Stimulated activated naive CD4-positive, alpha-beta T cell (primary cell): ENCODE results near the gene SND1.

Experiments
- DNase-seq, 6 experiments: peaks; one replicate each; lab custom pipeline; 2025; lab: John Stamatoyannopoulos, UW

The SND1 gene

DNA sequence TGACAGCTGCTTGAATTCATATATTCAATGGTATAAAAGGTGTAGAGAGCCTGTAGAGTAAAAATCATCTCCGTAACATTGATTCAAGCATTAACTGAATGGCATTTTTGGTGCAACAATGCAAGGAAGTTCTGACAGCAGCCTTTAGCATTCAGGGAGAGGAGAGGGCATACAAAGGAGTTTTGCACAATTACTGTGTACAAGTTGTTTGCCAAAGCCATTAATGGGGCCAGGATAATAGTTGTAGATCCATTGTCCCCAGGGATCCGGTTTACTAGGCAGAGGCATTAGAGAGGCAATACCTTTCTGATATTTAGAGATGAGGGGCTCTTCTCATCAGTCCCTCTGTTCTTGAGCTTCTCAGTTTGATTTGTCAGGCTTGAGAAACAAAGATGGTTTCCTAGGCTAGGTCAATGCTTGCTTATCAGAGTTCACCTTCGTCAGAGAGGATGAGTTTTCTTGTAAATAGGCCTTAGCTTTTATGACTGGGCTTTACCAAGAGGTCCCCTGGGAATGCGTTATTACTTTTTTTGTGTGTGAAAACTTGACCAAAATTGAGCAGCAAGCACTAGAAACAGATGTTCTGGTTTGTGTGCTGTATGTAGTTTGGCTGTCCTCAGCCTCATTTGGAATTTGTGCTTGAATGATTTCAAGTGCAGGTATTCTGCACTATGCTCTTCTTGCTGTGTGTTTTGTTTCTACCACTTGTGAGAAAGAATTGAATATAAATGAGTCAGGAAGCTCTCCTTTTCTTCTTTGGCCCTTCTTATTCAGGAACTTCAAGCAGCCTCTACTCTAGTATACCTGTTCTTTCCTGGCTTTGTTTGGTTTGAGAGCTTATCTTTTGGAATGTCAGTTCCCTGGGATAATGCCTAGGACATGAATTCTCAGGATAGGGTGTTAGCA is 32.0 kb downstream of the SND1 start:
- DNase-seq: no peak

DNA sequence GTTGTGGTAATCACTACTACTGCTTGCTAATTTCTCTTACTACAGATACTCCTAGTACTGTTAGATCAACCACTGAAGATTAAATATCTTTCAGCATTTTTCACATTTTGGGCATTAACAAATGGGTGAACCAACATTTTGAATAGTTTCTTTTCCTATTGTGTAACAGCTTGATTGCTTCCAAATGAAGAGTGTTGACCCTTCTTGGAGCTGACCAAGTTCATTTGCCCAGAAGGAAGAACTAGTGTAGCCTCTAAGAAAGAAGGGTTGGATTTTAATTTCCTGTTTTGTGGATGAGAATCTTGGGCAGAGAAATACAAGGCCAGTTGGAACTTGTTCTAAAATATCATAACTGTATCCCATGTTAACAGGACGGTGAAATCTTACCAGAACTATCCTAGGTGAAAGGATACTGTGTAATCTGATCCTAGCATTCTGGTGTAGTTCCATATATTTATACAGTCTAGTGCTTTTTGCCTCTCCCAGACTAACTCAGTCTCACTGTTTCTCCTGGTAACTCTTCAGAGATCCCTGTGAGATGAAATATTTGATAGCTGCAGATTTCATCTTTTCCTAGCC is 37.3 kb downstream of the SND1 start:
- DNase-seq: no peak

DNA sequence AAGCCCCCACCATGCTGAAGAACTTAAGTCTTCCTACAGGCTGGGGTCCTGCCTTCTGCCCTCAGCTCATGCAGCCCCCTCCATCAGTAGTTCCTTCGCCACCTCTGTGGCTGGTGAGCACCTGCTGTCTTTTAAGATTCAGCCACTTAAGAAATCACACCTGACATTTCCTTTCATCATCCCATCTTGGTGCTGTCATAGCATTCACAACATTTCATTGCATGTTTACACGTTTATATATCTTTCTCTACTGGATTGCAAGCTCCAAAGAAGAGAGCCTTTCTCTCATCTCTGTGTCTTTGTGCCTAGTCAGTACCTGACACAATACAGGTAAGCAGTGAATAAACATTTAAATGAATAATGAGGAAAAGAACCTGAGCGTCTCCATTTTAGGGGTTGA is 38.3 kb downstream of the SND1 start:
- no peak for DNase-seq

DNA sequence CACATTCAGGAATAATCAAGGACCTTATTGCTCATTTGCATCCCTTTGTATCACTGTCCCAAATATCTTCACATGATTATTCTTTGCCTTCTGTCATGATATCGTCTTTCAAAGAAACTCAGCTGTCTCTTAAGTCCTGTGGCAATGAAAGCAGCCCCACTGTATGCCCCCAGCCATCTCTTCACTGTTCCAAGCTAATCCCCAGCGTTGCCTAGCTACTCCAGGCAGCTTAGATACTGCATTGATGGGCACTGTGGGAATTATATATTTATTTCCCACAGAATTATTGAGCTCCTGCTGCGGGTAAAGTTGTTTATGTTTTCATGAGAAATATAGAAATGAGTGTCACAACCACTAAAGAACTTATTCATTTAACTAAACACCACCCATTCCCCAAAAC is 38.8 kb downstream of the SND1 start:
- no peak for DNase-seq

DNA sequence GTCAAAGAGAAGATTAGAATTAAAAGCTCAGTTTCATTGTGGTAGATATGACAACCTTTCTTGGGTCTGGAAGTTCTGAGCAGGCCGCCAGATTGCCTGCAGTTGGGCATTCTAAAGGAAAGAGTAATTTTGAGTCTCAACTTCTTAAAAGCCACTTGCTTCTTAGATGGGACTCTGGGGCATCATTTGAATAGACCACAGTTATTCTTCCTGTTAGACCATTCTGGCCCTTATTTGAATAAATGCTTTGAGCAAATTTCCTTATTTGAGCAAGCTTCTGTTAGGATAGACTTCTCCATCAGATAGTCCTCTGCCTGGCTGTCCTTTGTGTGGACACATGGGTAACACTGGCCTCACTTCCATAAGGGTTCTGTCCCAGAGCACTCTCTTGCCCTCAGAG is 40.2 kb downstream of the SND1 start:
- DNase-seq: no peak

DNA sequence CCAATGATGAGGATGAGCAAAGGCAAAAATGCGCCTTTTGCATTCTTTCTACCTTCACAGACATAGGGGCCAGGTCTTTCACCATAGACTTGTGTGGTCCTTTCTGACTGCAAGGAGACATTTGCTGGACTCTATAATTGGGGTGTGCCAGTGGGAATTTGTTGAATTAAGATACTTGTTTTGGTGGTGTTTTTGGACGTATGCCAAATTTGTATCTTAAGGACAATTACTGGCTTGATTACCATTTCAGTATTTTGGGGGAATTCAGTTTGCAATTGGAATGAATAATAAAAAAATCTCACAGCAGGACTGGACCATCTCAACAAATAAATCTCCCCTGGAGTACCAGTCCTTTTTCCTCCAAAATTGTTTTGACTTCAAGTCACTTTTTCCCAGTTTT is 47.9 kb downstream of the SND1 start:
- DNase-seq: no peak

DNA sequence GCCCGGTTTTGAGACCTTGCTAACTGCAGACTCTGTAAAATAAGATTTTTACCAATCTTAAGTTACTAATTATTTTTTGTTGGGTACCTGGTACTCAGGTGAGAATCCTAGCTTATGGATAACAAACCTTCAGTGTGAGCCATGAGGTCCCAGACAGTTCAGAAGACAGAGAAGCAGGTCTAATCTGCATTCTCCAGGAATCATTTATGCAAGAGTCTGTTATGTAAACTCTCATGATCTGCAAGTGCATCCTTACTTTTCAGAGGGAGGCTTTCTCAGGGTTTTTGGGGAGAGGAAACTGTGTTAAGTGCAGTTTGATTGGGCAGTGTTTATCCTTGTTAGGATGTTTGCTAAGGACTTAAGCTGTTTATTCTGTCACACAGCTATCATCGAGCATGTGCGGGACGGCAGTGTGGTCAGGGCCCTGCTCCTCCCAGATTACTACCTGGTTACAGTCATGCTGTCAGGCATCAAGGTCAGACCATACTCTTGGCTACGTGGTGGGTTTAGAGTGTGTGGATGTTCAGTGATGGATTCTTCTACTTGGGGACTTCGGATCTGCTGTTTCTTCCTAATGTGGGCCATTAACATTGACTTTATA is 50.2 kb downstream of the SND1 start:
- DNase-seq: no peak

DNA sequence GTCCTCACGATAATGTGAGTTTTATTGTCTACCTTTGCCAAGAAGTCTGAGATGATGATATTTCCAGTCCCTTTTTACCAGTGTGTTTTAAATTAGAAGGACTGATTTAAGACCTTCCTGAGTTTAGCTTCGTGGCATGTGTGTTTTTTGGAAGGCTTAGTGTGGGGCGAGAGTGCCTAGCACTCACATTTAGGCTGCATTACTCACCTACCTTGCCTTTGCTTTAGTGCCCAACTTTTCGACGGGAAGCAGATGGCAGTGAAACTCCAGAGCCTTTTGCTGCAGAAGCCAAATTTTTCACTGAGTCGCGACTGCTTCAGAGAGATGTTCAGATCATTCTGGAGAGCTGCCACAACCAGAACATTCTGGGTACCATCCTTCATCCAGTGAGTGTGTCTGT is 50.9 kb downstream of the SND1 start:
- DNase-seq: no peak

DNA sequence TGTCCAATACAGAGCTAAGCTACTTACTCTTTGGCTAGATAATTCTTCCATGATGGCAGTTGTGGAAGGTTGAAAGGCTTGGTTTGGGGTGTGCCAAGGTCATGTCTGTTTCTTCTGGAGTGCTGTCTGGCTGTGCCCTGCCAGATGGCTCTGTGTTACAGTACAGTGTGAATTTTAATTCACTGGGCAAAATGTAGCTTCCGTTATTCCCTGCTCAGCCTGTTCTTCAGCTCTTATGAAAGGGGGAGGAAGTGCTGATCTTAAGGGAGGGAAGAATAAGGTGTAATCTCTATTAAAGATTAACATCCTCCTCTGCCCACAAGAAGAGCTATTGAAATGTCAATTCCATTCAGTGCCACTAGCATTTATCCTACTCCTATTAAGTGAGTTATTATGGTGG is 52.2 kb downstream of the SND1 start:
- no peak for DNase-seq

DNA sequence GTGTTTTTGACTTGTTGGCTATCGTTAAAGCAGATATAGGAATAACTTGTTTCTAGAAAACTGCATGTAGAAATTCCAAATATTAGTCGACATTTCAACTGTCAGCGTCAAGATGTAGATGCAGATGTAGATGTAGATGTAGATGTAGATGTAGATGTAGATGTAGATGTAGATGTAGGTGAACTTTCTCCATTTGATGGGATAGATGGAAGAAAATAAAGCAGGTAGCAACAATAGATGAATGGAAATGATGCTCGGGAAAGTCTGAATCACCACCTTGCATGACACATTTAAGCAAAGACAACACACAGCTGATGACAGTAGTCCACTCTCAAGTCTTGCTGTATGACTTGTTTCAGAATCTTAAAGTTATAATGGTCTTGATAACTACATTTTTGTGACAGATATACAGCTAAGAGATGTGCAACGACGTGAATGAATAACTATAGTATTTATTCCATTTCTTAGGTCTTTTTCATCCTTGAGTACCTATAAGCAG is 53.5 kb downstream of the SND1 start:
- DNase-seq: no peak

DNA sequence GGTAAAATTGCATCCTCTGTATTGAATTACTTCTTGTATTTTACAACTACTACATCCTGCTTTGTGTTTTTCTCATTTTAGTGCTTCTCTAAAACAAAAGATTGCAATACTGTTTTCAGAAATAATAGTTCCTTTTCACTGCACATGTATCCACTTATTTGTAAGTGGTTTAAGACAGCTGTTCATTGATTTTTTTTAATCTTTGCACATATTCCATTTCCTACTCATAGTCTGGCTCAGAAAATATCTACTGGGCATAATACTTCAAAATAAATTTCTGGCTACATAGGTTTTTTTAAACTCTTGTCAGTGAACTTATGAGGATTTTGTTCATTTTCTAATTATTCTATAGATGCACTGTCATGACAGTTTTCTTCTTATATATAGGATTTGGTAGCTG is 54.8 kb downstream of the SND1 start:
- no peak for DNase-seq

DNA sequence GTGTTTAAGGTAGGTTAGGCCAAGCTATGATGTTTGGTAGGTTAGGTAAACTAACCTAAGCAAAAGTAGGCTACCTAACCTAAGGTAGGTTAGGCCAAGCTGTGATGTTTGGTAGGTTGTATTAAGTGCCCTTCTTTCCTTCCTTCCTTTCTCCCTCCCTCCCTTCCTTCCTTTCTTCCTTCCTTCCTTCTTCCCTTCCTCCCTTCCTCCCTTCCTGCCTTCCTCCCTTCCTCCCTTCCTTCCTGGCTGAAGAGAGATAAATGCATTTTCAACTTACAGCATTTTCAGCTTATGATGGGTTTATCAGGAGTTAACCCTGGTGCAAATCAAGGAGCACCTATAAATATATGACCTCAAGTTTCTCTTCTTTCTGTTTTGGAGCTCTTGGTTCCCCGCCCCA is 56.2 kb downstream of the SND1 start:
- DNase-seq: no peak

DNA sequence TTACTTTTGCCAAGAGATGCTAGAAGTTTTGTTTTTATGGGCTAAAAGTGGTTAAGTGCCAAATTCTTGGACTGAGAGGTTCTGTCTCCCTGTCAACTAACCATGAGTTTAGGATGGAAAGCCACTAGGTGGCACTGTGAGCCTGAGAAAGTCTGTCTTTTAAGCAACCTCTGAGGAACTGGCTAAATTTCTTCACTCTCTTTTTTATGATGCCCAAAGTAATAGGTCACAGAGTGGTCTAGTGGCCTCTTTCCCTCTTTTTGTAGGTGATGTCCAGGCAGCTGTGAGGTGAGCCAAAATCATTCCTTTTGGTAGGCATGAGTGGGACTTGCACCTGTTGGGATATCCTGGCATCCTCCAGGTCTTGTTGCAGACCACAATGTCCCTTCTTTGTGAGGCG is 56.8 kb downstream of the SND1 start:
- DNase-seq: peak; percentile 25 to 76 (median 52)

DNA sequence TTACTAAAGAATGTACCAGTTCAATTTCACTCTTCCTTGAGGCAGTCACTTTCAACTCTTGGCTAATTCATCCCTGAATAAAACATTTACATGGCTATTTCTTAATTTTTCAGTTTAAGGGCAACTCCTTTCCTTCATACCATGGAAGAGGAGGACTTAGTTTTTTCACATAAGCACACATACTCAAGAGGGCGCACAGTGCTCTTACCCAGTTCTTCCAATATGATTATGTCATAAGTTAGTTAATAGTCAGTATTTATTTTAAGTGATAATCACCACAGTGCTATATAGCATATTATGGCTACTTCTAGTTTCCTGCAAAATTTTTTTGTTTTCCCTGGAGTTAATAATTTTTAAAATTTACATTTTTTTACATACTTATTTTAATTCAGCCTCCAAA is 58.6 kb downstream of the SND1 start:
- DNase-seq: no peak

DNA sequence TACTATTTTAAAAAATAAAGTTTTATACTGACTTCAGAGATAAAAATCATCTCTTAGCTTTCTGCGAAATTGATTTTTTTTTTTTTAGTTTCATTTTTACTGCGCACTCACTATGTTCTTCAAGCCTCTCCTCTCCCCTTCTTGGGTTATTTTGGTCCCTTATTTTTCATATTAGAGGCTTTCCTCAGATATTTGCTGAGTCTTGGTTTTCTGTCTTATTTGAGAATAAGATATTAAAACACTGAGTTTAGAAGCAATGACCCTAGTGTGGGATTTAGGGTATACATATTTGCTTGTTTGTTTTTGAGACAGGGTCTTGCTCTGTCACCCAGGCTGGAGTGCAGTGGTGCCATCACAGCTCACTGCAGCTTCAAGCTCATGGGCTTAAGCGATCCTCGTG is 59.9 kb downstream of the SND1 start:
- no peak for DNase-seq

DNA sequence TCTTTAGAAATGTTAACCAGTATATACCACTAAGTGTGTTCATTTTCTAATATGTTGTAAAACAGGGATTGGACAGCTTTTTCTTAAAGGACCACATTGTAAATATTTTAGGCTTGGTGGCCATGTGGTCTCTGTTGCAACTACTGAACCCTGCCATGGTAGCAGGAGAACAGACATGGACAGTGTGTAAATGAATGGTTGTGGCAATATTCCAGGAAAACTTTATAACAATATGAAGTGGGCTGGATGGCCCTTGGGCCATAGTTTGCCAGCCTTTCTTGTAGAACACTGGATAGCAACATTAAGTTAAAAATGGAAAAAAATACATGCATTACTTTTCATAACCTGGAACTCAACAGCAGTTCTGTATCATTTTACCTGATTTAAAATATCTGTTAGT is 61.0 kb downstream of the SND1 start:
- DNase-seq: no peak

DNA sequence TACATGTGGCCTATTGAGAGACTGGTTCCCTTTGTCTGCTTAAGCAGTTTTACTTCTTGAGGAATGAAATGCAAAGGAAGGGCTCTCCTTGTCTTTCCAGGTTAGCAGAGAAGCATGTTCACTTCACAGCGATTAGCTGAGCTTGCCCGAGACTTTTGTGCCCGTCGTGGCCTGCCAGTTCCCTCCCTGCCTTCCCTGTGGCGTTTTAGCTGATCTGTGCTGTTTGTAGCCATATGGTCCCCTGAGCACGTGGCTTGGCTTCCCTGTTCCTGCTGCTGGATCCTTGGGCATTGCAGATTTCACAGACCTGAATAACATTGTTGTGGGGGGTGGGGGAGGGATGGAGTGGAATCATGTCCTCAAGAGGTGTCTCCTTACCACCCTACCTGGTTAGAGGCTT is 61.8 kb downstream of the SND1 start:
- DNase-seq: no peak

DNA sequence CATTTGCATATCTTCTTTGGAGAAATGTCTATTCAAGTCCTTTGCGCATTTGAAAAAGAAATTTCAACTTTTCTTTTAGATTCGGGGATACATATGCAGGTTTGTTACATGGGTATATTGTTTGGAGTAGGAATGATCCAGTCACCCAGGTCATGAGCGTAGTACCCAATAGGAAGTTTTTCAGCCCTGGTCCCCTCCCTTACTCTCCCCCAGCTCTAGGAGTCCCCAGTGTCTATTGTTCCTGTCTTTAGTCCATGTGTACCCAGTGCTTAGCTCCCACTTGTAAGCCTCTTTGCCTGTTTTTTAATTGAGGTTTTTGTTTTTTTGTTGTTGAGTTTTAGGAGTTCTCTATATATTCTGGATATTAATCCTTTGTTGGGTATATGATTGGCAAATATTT is 63.3 kb downstream of the SND1 start:
- DNase-seq: no peak

DNA sequence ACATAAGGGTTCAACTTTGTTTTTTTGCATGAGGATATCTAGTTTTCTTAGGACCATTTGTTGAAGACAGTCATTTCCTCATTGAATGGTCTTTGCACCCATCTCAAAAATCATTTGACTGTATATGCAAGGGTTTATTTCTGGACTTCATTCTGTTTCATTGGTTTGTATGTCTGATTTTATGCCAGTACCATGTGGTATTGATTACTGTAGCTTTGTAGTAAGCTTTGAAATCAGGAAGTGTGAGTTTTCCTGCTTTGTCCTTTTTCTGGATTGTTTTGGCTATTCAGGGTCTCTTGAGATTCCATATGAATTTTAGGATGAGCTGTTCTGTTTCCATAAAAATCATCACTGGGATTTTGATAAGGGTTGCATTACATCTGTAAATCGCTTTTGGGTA is 63.9 kb downstream of the SND1 start:
- no peak for DNase-seq

DNA sequence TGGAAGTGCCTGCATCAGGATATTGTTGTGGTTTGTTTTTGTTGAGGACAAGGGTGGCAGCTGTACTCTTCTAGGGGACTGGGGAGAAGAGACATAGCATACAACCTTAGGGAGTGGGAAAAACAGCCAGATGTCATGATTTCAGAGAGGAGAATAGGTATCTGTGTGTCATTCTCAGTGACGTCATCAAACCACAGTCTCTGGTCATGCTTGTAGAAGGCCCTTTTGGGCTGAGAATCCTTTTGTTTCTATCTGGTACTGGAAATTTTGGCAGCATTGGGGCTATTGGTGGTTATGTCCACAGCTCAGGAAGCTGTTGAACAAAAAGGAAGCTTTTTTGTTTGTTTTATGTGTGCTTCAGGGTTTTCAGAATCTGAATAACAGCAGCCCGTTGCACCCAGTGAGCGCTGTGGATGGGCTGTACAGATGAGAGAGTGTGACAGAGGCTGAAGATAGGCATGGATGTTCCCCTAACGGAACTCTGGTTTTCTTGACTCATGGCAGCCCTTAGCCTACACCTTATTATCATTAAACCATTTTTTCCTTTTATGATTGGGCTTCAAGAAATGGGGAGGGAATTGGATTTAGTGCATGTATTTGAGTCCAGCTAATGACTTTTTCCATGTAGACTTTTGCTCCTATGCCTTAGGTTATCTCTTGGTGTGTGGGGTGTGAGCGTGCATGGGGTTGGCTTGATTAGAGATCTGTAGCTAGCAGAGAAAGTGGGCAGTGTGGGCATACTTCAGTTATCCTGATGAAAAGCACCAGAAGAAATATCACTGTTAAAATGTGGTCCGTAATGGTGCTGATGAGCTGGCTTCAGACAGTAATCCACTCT is 65.7 kb downstream of the SND1 start:
- DNase-seq: no peak

DNA sequence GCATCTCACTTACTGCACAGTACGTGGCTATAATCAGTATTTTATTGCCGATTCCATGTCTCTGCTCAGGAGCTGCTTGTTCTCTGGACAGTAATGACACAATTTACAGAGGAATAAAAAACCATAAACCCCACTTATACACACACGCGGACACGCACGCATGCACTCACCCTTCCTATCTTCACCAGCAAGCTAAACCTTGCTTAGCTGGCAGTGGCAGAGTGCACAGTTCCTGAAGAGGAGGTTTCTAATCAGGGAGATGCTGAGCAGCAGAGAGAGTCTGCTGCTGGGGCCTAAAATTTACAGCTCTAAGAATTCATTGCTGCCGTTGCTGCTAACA is 66.3 kb downstream of the SND1 start:
- no peak for DNase-seq

DNA sequence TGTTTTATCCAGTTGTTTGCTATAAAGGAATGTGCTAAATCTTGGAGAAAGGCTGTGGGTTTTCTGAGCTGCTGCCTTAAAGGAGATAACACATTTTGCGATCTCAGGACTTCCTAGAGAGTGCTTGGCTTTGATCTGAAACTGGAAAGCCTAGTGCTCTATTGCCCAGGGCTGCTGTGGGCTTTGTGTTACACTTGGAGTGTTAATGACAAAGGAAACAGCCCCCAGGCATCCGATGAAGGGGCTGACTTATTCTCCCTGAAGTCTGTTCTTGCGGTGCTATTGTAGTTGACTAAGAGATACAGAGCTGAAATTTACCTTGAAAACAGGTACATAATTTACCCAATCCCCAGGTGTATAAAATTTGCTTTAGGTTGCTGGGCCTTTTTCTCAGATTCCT is 74.5 kb downstream of the SND1 start:
- DNase-seq: no peak
